HG03103 (cell line): ENCODE results near the gene RUNX3.
"Not testable (repeated sequence)": the region's sequence is repeated elsewhere in the genome, so short reads cannot be mapped to it uniquely, and the experiment has no call there.

ENCODE experiments used
- ATAC-seq: cut with Tn5 transposase; IDR thresholded peaks from one replicate; pipeline ENCODE4 v1.9.1; 2021; ENCODE audit warnings: low read depth; ENCODE audit not compliant: unreplicated experiment

The RUNX3 gene

DNA sequence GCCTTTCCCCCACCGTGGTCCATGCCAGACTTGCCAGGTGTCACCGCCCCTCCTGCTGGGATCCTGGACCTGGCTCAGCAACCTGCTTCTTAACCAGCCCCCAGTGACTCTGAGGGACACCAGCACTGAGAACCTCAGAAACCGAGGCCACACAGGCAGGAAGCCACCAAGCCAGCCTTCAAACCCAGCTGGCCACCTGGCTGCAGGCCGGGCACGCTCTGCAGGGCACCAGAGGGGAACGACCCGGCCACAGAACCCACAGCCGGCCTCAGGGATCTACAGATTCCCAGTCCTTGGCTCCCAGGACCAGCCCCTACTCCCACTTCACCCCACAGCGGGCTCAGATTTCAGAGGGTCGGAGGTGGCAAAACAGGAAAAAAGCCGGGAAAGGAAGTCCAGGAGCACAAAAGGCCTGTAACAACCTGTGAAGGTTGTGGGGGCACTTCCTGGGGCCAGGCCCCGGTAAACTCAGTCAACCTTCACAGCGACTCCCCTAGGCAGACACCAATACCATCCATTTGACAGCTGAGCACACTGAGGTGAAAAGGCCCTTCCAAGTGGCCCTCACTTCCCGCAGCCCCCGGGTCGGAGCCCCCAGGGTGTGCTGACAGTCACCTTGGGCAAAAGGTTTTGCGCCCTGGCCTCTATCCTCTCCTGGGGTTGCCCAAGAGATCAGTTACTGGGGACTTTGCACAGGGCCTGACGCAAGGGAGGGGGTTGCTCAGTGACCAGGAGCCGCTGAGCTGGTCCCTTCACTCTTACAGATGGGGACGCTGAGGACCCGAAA lies 14.1 kb downstream of the RUNX3 start:
- no peak for ATAC-seq

DNA sequence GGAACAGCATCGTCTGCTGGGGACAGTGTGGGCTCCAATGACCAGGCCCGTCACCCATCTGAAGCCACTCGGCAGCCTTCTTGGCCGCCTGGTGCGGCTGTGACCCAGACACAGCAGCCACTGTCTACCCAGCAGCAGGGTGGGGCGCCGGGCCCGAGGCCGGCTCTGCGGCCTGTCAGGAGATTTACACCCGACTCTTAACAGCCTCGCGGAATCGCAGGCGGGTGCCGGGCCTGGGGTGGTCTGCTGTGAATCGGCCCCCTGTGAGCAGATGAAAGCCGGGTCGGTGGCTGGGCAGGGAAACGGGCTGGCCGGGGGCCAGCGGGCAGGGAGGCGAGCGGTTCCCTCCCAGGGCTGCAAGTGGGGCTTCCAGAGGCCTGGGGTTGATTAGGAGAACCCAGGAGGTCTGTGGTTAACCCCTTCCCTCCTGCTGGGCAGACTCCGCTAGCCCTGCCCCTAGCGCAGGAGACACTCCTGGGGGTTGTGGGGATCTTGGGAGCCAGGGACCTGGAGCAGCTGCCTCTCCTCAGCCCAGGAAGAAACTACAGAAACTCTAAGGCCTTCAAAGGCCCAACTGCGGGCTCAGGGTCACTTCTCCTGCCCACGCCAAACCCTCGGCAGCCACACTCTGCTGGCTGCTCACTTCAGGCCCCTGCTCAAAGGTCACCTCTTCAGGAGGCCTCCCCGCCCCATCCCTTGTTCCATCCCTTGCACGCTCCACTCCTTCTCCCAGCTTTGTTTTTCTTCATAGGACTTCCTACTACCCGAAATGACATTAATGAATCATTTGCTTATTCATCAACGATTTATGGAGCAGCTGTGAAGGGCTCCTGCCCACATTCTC lies 15.6 kb downstream of the RUNX3 start:
- no peak for ATAC-seq

DNA sequence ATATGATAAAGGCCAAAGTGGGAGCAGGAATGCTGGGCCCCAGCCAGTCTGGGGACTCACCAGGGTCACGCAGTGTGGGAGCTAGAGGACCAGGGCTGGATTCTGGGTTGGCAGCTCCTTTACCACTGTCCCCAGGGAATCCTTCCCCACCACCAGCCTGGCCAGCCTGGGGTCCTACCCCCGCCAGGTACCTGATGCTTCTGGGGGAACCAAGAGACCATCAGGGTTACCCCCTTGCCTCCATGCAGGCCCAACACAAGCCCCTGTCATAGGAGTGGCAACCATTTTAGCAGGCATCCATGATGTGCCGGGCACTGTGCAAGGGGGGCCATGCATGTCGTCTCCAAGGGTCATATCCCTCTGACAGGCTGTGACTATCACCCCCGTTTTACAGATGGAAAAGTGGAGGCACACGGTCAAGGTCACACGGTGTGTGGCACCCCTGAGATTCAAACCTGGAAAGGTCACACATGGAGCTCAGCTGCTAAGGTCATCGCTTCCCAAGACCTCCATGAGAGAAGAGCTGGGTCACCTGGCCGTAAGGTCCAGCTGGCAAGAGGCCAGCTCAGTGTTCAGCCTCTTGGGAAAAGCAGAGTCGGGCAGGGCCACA lies 16.4 kb downstream of the RUNX3 start:
- no peak for ATAC-seq

GRCh38 chr1:24913274-24913604 lies 16.8 kb downstream of the RUNX3 start:
- ATAC-seq: no peak

DNA sequence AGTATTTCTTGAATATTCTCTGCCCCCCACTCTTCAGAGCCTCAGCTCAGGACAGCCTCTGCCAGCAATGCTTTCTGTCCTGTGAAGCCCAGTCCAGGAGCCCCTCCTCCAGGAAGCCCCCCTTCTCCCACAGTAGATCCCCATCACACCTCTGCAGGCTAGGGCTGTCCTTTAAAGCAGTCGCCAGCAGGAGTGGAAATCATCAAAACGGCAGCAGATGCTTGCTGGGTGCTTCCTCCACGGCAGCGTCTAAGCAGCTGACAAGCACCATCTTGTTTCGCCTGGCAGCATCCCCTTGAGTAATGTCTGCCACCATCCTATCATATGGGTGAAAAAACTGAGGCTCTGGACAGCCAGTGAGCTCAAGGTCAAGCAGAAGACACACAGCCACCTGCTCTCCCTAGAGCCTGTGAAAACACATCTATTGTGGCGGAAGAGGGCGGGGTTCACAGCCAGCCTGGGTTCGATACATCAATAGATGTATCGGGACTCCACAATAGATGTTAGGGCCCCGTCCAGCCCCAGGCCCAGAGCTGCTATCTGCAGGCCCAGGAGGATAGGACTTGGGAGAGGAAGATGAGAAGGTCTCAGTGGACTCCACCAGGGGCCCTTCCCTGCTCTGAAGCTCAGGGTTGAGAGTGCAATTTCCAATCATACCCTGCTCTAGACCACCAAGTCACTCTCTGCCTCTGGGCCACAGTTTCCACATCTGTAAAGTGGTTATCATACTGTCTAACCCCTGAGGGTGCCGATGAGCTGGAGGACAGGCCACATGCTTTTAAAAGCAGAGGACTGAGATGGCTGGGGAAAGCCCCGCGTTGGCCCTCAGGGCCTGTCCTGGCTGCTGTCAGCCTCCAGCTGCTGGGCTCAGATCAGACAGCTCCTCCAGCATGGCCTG lies 17.5 kb downstream of the RUNX3 start:
- no peak for ATAC-seq

GRCh38 chr1:24911651-24912155 lies 18.4 kb downstream of the RUNX3 start:
- ATAC-seq: no peak

DNA sequence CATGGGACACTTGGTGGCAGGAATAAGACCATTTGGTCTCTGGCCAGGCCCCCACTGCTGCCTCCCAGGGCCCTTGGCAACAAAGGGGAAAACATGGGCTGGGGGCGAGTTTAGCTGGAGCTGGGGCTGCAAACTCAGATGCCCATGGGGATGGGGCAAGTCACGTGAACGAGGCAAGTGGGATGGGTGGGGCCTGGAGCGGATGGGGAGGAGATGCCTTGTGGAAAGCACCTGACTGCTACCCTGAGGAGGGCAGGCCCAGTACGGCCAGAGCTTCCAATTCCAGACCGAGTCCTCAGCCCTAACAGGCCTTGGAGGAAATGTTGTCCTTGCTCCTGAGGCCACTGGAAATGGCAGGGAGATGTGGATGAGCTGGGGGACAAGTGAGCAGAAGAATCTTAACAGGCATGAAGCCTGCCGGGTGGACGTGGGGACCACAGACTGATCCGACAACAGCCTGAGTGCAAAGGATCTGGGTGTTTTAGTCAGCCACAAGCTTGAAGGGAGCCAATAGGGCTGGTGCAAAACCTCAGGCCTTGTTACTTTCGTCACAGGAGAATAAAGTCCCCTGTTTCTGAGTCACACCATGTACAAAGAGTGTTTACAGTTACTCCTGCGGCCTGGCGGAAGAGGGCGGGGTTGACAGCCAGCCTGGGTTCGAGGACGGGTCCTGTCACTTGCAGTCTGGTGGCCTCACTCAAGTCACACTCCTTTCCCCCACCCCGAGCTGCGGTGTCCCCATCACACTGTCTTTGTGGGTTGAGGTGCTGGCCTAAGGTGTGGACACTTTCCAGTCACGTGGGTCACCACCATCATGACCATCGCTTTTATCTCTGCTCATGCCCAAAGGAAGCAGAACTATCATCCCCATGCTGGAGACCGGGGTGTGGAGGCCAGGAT lies 19.1 kb downstream of the RUNX3 start:
- ATAC-seq: no peak

GRCh38 chr1:24910210-24910609 lies 19.9 kb downstream of the RUNX3 start:
- no peak for ATAC-seq

GRCh38 chr1:24909388-24909898 lies 20.6 kb downstream of the RUNX3 start:
- ATAC-seq: no peak

- ATAC-seq: no peak
These were observed 21.4 kb downstream of the RUNX3 start for GRCh38 chr1:24908591-24909259.

- ATAC-seq: not testable (repeated sequence)
These were observed 22.3 kb downstream of the RUNX3 start for GRCh38 chr1:24907587-24908294.

DNA sequence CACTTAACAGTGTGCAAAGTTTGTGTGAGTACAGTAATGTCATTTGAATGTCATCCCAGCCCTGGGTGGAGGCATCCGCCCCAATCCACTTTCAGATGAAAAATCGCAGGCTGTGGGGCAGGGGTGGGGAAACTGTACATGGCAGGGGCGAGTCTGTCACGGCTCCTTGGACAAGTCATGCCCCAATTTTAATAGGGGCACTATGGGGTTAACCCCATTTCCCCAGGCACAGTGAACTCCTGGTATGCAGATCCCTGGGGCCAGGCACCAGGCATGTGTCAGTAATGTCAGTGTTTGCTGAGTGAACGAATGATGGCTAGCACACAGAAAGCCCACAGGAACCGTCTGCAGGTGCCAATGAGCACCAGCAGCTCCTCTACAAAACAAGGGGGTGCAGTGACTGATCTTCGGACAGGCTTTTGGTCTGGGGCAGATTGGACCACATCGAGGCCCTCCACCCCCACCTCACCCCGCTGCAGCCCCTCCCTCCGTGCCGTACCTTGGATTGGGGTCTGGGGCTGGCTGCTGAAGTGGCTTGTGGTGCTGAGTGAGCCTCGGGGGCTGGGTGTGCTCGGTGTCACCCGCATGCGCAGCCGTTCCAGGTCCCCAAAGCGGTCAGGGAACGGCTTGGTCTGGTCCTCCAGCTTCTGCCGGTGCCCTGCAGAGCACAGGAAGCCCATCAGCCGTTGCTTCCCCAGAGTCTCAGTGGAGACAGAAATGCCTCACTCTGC lies 23.2 kb downstream of the RUNX3 start:
- ATAC-seq: no peak

- no peak for ATAC-seq
These were observed 23.9 kb downstream of the RUNX3 start for GRCh38 chr1:24905979-24906720.

DNA sequence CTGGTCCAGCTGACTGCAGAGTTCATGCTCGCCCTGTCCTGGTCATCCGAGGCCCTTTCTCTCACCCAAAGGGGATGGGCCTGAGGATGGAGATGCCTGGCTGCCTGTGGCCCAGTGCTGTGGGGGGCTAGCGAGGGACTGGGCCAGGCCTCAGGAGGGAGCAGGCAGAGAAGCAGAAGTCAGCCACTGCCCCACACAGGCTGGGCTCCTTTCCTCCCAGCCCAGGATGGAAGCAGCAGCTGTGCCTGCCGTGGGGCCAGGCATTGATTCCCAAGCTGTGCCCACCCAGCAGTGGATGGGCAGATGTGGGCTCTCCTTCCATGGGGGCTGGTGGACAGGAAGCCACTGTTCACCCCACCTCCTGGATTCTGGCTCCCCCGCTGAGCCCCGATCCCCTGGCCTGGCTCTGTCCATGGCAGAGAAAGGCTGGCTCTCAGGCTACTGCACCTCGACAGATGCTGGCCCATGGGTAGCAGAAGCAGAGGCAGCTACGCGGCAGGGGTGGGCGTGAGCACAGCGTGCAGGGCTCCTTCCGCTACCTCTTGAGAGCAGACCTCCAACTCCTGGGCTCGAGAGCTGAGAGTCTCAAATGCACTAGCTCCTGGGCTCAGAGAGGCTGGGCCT lies 24.6 kb downstream of the RUNX3 start:
- ATAC-seq: no peak

DNA sequence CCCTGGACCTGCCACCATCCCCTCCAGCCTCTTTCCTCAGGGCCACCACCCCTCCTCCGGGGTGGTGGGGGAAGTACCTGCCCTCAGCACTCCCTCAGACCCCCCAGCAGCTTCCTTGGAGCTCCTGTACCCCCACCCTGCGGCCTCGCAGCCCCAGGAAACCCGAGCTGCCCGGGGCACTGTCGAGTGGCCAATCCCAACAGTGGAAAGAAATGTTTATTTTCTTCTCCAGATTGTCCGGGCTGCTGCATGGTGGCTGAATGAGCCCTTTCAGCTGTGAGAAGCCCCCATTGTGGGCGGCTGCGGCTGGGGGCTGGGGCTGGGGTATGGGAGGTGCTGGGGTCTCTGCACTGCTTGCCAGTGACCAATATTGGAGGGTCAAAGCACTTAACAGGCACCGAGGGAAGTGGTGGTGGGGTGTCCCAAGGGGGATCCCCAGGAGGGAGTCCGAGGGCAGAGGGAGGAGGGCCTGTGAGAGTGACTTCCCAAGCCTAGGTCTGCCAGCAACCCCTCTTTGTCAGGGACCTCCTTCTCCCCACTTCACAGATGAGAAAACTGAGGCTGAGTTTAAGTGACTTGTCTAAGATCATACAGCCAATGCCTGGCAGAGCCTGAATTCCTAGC lies 25.2 kb downstream of the RUNX3 start:
- no peak for ATAC-seq
